Omental fat pad (tissue), 4 donors: ENCODE data around the gene PEMT. TPM values are rescaled to one million over a fixed set of nuclear protein-coding genes. Genes with fewer than 3 reads are reported as not detected.

ENCODE experiments used
- ATAC-seq: fragments of 150-250 bp; one replicate; pipeline ENCODE4 v1.9.1; 2016; ENCODE audit warnings: mild to moderate bottlenecking, moderate library complexity; ENCODE audit not compliant: low FRiP score
- DNase-seq: peaks from one replicate; pipeline ENCODE4 v3.0.0-alpha.2; 2019; ENCODE audit warnings: low spot score
- total RNA-seq, 4 donors: library from RNA; depleted of rRNA; stranded (reverse); fragments of >200 nt; gene quantifications; one replicate each; pipeline ENCODE4 v1.1.0, GENCODE V29; 2016
- TF ChIP-seq, protein P1 (sequence below), 3 donors: fragments of 450-650 bp; IDR thresholded peaks; one replicate each; pipeline ENCODE4 v1.5.1; 2016 to 2017; ENCODE audit warnings: antibody characterized with exemption in 3 of 3, mild to moderate bottlenecking in 3 of 3, moderate library complexity in 2 of 3

PEMT gene
- total RNA-seq, 4 donors from 2014 or later, result 32.2 to 181 (median 57.1) TPM

- TF ChIP-seq, protein P1, sequence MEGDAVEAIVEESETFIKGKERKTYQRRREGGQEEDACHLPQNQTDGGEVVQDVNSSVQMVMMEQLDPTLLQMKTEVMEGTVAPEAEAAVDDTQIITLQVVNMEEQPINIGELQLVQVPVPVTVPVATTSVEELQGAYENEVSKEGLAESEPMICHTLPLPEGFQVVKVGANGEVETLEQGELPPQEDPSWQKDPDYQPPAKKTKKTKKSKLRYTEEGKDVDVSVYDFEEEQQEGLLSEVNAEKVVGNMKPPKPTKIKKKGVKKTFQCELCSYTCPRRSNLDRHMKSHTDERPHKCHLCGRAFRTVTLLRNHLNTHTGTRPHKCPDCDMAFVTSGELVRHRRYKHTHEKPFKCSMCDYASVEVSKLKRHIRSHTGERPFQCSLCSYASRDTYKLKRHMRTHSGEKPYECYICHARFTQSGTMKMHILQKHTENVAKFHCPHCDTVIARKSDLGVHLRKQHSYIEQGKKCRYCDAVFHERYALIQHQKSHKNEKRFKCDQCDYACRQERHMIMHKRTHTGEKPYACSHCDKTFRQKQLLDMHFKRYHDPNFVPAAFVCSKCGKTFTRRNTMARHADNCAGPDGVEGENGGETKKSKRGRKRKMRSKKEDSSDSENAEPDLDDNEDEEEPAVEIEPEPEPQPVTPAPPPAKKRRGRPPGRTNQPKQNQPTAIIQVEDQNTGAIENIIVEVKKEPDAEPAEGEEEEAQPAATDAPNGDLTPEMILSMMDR (IDR thresholded peaks at IDR 0.05), result no peak
- ATAC-seq (no peak), DNase-seq (no peak)
Observed at GRCh38 chr17:17558431-17558830, 33.1 kb downstream of the PEMT start.

DNA sequence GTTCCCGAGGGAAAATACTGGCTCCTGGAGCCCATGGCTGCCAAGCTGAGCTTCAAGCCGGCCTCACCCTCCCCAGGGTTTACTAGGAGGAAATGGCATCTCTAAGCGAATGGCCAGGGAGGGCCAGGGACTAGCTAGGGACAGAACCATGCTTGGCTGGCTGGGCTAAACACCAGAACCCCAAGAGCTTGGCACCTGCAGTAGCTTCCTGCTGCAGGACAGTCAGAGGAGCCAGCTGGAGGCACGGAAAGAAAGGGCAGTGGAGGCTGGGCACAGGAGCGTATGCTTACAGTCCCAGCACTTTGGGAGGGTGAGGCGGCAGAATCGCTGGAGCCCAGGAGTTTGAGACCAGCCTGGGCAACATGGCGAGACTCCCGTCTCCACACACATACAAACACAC, 33.7 kb downstream of the PEMT start:
- TF ChIP-seq, protein P1 (IDR thresholded peaks at IDR 0.05), result no peak
- DNase-seq (no peak), ATAC-seq (no peak)

DNA sequence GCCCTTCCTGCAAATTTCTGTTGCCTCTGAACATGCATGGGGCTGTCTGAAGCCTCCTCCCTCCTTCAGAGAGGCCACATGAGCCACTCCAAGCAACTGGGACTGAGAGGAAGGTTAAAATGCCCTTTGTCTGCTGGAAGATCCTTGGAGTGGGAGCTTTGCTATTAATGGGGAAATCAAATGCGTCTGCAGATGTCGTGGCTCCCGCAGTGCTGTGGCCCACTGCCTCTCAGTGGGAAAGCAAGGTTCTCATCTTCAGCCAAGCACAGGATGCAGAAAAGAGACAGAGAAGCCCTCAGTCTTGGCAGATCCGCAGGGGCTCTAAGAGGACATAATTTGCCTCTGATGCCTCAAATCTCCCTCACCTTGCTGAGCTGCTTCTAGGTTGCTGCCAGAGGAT, 34.8 kb downstream of the PEMT start:
- TF ChIP-seq, protein P1 (IDR thresholded peaks at IDR 0.05), result no peak
- ATAC-seq (no peak), DNase-seq (no peak)

GRCh38 chr17:17555906-17556305, 35.6 kb downstream of the PEMT start:
- ATAC-seq (no peak), DNase-seq (no peak)
- TF ChIP-seq, protein P1 (IDR thresholded peaks at IDR 0.05), result no peak

DNA sequence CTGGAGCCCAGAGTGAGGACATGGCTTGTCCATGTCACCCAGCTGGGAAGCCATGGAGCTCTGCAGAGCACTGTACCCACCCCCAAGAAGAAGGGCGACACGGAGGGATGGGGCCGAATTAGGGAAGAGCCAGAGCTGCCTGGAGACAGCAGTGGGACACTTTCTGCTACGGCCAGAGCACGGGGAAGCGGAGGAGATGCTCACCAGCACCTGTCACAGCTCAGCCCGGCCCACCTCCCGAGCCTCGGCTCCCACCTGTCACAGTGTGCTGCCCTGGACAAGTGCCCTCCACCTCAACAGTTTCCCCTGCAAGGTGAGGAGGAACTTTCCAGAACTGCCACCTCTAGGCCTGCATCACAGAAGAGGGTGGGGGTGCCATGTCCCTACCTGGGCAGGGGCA, 36.4 kb downstream of the PEMT start:
- DNase-seq, result no peak
- TF ChIP-seq, protein P1 (IDR thresholded peaks at IDR 0.05), result no peak
- no peak for ATAC-seq

GRCh38 chr17:17554266-17554665, 37.2 kb downstream of the PEMT start:
- TF ChIP-seq, protein P1 (IDR thresholded peaks at IDR 0.05), result no peak
- ATAC-seq (no peak), DNase-seq (no peak)

GRCh38 chr17:17553217-17554195, 38.0 kb downstream of the PEMT start:
- DNase-seq, result no peak
- no peak for ATAC-seq
- TF ChIP-seq, protein P1 (IDR thresholded peaks at IDR 0.05), result no peak
